HG02840 (cell line): ENCODE results near the gene AKAP6.

Experiments used
- ATAC-seq: cut with Tn5 transposase; IDR thresholded peaks from one replicate; pipeline ENCODE4 v1.9.1; 2021; ENCODE audit warnings: mild to moderate bottlenecking, moderate library complexity, moderate number of reproducible peaks; ENCODE audit not compliant: unreplicated experiment, low FRiP score

The AKAP6 gene

DNA sequence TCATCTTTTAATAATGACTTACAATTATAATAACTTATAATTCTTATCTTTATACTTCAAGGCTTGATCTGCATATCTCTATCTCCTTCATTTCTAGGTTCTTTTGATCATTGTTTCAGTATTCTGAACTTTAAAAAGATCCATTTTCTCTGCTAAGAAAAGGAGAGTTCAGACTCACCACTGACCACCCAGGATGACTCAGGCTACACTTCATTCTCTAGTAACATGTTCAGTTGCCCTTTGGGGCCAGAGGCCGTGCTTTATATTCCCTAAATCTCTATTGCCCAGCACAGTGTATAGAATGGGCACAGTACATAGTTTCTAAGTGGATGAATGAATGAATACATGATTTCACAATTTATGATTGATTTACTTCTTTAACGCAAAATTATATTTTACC, 268.7 kb downstream of the AKAP6 start:
- ATAC-seq, result no peak

- no peak for ATAC-seq
Observed at GRCh38 chr14:32601069-32601468, 272.0 kb downstream of the AKAP6 start.

DNA sequence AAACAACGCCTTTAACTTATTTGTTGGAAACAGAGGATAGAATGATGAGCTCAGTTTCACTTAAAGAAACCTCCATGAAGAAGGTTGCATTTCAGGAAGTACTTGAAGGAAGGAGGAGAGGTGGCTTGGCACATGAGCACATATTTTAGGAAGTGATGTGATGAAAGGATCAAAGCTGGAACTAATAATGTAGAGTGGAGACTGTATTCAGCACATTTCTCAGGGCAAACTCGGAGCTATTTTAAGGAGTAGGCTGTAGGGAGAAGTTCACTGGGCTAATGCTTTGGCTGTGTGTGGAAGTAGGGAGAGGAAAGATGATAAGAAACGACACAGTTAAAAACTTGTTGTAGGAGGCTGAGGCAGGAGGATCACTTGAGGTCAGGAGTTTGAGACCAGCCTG, 272.8 kb downstream of the AKAP6 start:
- ATAC-seq, result no peak

DNA sequence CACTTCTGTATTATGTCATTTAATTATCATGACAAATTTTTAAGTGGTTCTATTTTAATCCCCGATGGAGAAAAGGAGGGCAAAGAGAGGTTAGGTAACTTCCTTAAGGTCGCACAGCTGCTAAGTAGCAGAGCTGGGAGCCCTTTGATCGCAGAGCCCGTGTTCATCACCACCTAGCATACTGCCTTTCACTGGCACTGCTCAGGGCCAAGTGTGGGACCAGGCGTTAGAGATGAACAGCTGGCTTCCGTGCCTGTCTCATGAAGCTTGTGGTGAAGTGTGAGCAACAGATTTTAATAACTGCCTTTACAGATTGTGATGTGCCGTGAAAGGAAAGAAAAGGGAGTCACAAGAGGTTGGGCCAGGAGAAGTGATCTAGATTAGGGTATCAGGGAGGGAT, 273.6 kb downstream of the AKAP6 start:
- no peak for ATAC-seq

GRCh38 chr14:32603992-32604565, 275.0 kb downstream of the AKAP6 start:
- ATAC-seq, result no peak

DNA sequence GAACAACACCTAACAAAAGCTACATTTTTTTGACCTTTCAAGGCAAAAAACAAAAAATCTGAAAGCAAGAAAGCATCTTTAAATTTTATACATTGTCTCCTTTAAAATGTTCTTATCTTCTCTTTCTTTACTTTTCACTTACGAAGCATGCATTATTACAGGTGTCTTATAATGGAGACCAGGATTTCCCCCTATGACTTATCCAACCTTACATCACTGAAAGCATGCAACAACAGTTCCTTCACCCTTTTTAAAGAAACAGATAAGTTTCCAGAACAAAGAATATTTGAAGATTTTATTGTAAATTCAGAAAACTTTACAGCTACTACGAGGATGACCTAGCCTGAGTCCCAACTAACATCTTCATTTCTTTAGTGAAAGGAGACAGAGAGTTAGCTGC, 277.2 kb downstream of the AKAP6 start:
- ATAC-seq, result no peak

GRCh38 chr14:32607399-32607798, 278.3 kb downstream of the AKAP6 start:
- ATAC-seq, result no peak

DNA sequence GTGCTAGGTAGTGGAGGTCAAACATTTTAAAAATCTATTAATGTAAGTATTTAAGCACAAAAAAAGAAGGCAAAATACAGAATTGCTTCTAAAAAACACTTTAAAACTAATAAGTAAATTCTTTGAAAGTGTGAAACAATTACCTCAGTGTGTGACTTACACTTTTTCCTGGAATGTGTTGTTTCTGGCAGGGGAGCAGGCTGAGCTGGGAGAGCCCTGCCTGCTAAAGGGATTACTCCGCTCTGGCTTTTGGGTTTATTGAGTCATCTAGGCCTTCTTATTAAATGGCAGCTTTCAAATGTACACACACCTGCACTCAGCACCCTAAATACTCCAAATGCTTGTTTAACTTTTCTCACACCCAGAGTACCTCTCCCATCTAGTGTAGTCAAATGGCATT, 279.8 kb downstream of the AKAP6 start:
- ATAC-seq, result no peak

DNA sequence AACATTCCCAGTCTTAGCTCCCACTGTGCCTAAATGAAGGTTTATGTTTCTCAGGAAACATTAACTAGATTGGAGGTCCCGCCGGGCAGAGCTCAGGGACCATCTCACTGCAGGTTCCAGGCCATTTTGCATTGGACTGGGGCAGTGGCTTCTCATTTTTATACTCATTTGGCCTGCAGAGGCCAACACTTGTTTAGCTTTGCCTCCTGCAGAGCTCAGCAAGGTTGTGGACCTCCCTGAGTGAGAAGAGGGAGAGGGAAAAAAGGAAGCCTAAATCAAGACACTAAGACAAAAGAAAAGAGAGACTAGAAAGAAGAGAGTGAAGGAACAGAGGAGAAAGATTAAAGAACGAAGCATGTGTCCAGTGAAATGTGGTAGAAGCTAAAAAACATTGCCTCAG, 280.3 kb downstream of the AKAP6 start:
- no peak for ATAC-seq

- ATAC-seq, result no peak
Observed at GRCh38 chr14:32611752-32612151, 282.7 kb downstream of the AKAP6 start.

DNA sequence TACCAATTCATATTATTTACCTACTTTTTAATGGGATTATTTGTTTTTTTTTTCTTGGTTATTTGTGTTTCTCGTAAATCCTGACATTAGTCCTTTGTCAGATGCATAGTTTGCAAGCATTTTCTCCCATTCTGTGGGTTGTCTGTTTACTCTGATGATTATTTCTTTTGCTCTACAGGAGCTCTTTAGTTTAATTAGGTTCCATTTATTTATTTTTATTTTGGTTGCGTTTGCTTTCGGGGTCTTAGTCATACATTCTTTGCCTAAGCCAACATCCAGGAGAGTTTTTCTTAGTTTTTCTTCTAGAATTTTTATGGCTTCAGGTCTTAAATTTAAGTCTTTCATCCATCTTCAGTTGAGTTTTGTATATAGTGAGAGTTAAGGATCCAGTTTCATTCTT, 289.9 kb downstream of the AKAP6 start:
- no peak for ATAC-seq

- no peak for ATAC-seq
Observed at GRCh38 chr14:32620303-32620702, 291.2 kb downstream of the AKAP6 start.

DNA sequence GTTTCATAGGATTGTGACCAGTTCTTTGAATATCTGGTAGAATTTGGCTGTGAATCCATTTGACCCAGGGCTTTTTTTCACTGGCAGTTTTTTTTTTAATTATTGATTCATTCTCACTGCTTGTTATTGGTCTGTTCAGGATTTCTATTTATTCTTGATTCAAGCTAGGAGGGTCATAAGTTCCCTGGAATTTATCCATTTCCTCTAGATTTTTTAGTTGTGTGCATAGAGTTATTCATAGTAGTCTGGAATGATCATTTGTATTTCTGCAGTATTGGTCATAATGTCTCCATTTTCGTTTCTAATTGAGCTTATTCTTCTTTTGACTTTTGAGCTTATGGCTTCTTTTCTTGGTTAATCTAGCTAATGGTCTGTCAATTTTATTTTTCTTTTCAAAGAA, 291.6 kb downstream of the AKAP6 start:
- ATAC-seq, result no peak

- ATAC-seq, result no peak
Observed at GRCh38 chr14:32621585-32621984, 292.5 kb downstream of the AKAP6 start.

GRCh38 chr14:32622742-32623141, 293.6 kb downstream of the AKAP6 start:
- ATAC-seq, result no peak

- ATAC-seq, result no peak
Observed at GRCh38 chr14:32623300-32624093, 294.4 kb downstream of the AKAP6 start.

DNA sequence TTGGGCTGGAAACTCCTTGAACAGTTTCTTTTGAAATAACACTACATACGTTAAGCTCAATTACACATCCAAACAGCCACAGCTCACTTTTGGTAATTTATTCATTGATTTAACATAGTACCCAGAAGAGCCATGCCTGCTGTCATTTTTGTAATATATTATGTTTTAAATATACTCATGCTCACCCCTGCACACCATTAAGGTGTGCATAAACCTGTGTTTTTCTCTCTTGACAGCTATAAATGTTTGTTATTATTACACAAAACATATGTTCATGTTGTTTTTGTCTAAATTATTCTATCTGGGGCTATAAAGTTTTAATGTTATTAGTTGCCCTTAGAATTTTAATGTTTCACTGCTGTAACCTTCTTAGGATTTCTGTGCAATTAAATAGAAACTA, 296.1 kb downstream of the AKAP6 start:
- ATAC-seq, result no peak

GRCh38 chr14:32627545-32628298, 298.6 kb downstream of the AKAP6 start:
- no peak for ATAC-seq

DNA sequence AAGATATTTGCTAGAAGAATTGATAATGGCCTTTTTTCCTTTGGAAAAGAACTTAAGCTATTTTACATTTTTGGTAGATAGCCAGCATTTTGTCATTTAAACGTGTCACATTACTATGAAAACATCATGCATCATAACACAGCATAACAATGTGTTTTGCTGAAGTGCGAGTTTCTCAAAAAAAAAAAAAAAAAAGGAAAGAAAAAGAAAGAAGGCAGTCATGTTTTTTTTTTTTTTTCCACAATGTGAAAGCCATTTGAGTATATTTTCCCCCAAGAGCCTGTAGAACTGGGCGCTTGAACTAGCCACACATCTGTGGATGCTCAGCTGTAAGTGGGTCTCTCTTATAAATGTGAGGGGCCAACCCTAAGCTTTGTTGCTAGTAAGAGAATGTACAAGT, 300.1 kb downstream of the AKAP6 start:
- no peak for ATAC-seq

GRCh38 chr14:32630701-32631100, 301.6 kb downstream of the AKAP6 start:
- ATAC-seq, result no peak

DNA sequence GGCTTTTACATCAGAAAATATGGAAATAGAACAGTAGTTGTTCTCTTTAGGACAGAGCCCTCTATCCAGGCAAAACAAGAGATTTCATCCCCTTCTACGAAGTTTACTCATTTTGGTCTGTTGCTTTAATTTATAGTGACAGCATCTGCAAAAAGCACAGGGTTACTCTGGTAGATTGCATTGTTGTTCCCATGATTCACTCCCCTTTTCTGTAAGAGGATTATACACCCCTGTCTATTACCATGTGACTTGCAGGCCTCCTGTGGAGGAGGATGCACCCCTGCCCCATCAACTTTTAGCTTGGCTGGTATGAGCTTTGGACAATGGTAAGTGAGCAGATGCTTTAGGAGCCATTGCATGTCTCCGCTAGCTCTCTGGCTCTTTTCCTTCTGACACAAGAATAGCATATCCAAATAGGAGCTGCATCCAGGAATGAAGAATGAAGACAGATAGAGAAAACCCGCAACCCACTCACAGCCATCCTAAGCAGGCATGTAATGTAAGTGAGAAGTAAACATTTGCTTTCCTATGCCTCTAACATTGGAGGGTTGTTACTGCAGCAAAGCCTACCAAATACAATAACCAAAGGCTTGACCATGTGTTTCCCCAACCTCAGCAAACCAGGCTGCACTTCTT, 304.2 kb downstream of the AKAP6 start:
- ATAC-seq, result no peak
